HEK293 (cell line): ENCODE results near the gene HOXD11.

Source experiments
- BCL11A ChIP-seq: fragments of 450-650 bp; formaldehyde crosslinking; IDR thresholded peaks from 2 replicates; pipeline ENCODE4 v1.5.1; 2016; ENCODE audit warnings: low read depth, missing biosample characterization, missing genetic modification characterization
- HOXC10 ChIP-seq: sonication (generic); formaldehyde crosslinking; IDR thresholded peaks from 2 replicates; pipeline ENCODE4 v1.8.1; 2023; ENCODE audit warnings: mild to moderate bottlenecking, missing genetic modification reagents
- IKZF3 ChIP-seq: fragments of 450-650 bp; IDR thresholded peaks from 2 replicates; pipeline ENCODE4 v1.5.0; 2018; ENCODE audit warnings: missing biosample characterization, mild to moderate bottlenecking, missing genetic modification characterization, moderate library complexity
- KLF1 ChIP-seq: fragments of 450-650 bp; formaldehyde crosslinking; IDR thresholded peaks from 2 replicates; pipeline ENCODE4 v1.5.1; 2016; ENCODE audit warnings: missing biosample characterization, missing genetic modification characterization
- KLF7 ChIP-seq: fragments of 450-650 bp; formaldehyde crosslinking; IDR thresholded peaks from 2 replicates; pipeline ENCODE4 v1.5.1; 2016; ENCODE audit warnings: missing biosample characterization, missing genetic modification characterization, borderline replicate concordance
- PRDM4 ChIP-seq: fragments of 450-650 bp; formaldehyde crosslinking; IDR thresholded peaks from 2 replicates; pipeline ENCODE4 v1.5.1; 2017; ENCODE audit warnings: missing biosample characterization, missing genetic modification characterization
- REPIN1 ChIP-seq: fragments of 450-650 bp; formaldehyde crosslinking; IDR thresholded peaks from 2 replicates; pipeline ENCODE4 v1.5.1; 2017; ENCODE audit warnings: missing biosample characterization, missing genetic modification characterization, low read depth
- SALL2 ChIP-seq: fragments of 450-650 bp; formaldehyde crosslinking; IDR thresholded peaks from 2 replicates; pipeline ENCODE4 v1.5.0; 2017; ENCODE audit warnings: missing biosample characterization, mild to moderate bottlenecking, missing genetic modification characterization, borderline replicate concordance
- SCRT1 ChIP-seq: fragments of 450-650 bp; formaldehyde crosslinking; IDR thresholded peaks from 2 replicates; pipeline ENCODE4 v1.5.1; 2016; ENCODE audit warnings: missing biosample characterization, missing genetic modification characterization, borderline replicate concordance
- TRIM28 ChIP-seq: IDR thresholded peaks from 2 replicates; pipeline ENCODE4 v1.6.1; 2011; ENCODE audit warnings: low read length, control low read depth, borderline replicate concordance
- ZBTB48 ChIP-seq: fragments of 450-650 bp; formaldehyde crosslinking; IDR thresholded peaks from 2 replicates; pipeline ENCODE4 v1.5.1; 2016; ENCODE audit warnings: missing biosample characterization, missing genetic modification characterization
- ZNF133 ChIP-seq: fragments of 450-650 bp; formaldehyde crosslinking; IDR thresholded peaks from 2 replicates; pipeline ENCODE4 v1.5.1; 2016; ENCODE audit warnings: missing biosample characterization, missing genetic modification characterization
- ZNF138 ChIP-seq: fragments of 450-650 bp; formaldehyde crosslinking; IDR thresholded peaks from 2 replicates; pipeline ENCODE4 v1.5.1; 2016; ENCODE audit warnings: missing biosample characterization, missing genetic modification characterization, borderline replicate concordance
- ZNF175 ChIP-seq: fragments of 450-650 bp; formaldehyde crosslinking; IDR thresholded peaks from 2 replicates; pipeline ENCODE4 v1.5.1; 2016; ENCODE audit warnings: missing biosample characterization, missing genetic modification characterization
- ZNF2 ChIP-seq: fragments of 450-650 bp; formaldehyde crosslinking; IDR thresholded peaks from 2 replicates; pipeline ENCODE4 v1.5.1; 2016; ENCODE audit warnings: missing biosample characterization, missing genetic modification characterization
- ZNF211 ChIP-seq: fragments of 450-650 bp; formaldehyde crosslinking; IDR thresholded peaks from 2 replicates; pipeline ENCODE4 v1.5.1; 2016; ENCODE audit warnings: low read depth, missing biosample characterization, missing genetic modification characterization
- ZNF221 ChIP-seq: fragments of 450-650 bp; formaldehyde crosslinking; IDR thresholded peaks from 2 replicates; pipeline ENCODE4 v1.5.1; 2017; ENCODE audit warnings: missing biosample characterization, missing genetic modification characterization, borderline replicate concordance
- ZNF335 ChIP-seq: fragments of 450-650 bp; formaldehyde crosslinking; conservative IDR thresholded peaks from 2 replicates; pipeline ENCODE4 v1.5.1; 2016; ENCODE audit warnings: missing biosample characterization, missing genetic modification characterization
- ZNF350 ChIP-seq: fragments of 450-650 bp; formaldehyde crosslinking; IDR thresholded peaks from 2 replicates; pipeline ENCODE4 v1.5.0; 2017; ENCODE audit warnings: missing biosample characterization, mild to moderate bottlenecking, missing genetic modification characterization
- ZNF366 ChIP-seq: fragments of 450-650 bp; formaldehyde crosslinking; conservative IDR thresholded peaks from 2 replicates; pipeline ENCODE4 v1.5.1; 2016; ENCODE audit warnings: missing biosample characterization, missing genetic modification characterization
- ZNF423 ChIP-seq: fragments of 450-650 bp; formaldehyde crosslinking; IDR thresholded peaks from 2 replicates; pipeline ENCODE4 v1.5.1; 2016; ENCODE audit warnings: missing biosample characterization, missing genetic modification characterization
- ZNF433 ChIP-seq: fragments of 450-650 bp; formaldehyde crosslinking; IDR thresholded peaks from 2 replicates; pipeline ENCODE4 v1.5.1; 2016; ENCODE audit warnings: missing biosample characterization, missing genetic modification characterization, low read depth
- ZNF488 ChIP-seq: fragments of 450-650 bp; formaldehyde crosslinking; IDR thresholded peaks from 2 replicates; pipeline ENCODE4 v1.5.1; 2016; ENCODE audit warnings: missing biosample characterization, missing genetic modification characterization
- ZNF510 ChIP-seq: fragments of 450-650 bp; formaldehyde crosslinking; IDR thresholded peaks from 2 replicates; pipeline ENCODE4 v1.5.1; 2018; ENCODE audit warnings: mild to moderate bottlenecking, missing genetic modification characterization, missing biosample characterization; ENCODE audit not compliant: insufficient replicate concordance
- ZNF529 ChIP-seq: fragments of 450-650 bp; formaldehyde crosslinking; IDR thresholded peaks from 2 replicates; pipeline ENCODE4 v1.5.1; 2017; ENCODE audit warnings: missing genetic modification characterization, missing biosample characterization; ENCODE audit not compliant: insufficient replicate concordance
- ZNF530 ChIP-seq: fragments of 450-650 bp; formaldehyde crosslinking; IDR thresholded peaks from 2 replicates; pipeline ENCODE4 v1.5.1; 2016; ENCODE audit warnings: low read depth, missing biosample characterization, missing genetic modification characterization
- ZNF555 ChIP-seq: fragments of 450-650 bp; formaldehyde crosslinking; conservative IDR thresholded peaks from 2 replicates; pipeline ENCODE4 v1.5.1; 2017; ENCODE audit warnings: missing biosample characterization, mild to moderate bottlenecking, missing genetic modification characterization, inconsistent platforms
- ZNF658 ChIP-seq: fragments of 450-650 bp; formaldehyde crosslinking; IDR thresholded peaks from 2 replicates; pipeline ENCODE4; 2016; ENCODE audit warnings: missing biosample characterization, missing genetic modification characterization
- ZNF670 ChIP-seq: fragments of 450-650 bp; formaldehyde crosslinking; IDR thresholded peaks from 2 replicates; pipeline ENCODE4 v1.5.1; 2016; ENCODE audit warnings: missing biosample characterization, missing genetic modification characterization, low read depth
- ZNF768 ChIP-seq: fragments of 450-650 bp; formaldehyde crosslinking; IDR thresholded peaks from 2 replicates; pipeline ENCODE4 v1.5.1; 2018; ENCODE audit warnings: missing biosample characterization, mild to moderate bottlenecking, missing genetic modification characterization
- ZNF843 ChIP-seq: fragments of 450-650 bp; formaldehyde crosslinking; IDR thresholded peaks from 2 replicates; pipeline ENCODE4 v1.5.1; 2016; ENCODE audit warnings: missing biosample characterization, missing genetic modification characterization
- ZSCAN23 ChIP-seq: fragments of 450-650 bp; formaldehyde crosslinking; IDR thresholded peaks from 2 replicates; pipeline ENCODE4 v1.5.1; 2016; ENCODE audit warnings: missing biosample characterization, missing genetic modification characterization
- ZSCAN30 ChIP-seq: fragments of 450-650 bp; IDR thresholded peaks from 2 replicates; pipeline ENCODE4 v1.5.1; 2018; ENCODE audit warnings: missing biosample characterization, mild to moderate bottlenecking, missing genetic modification characterization, moderate library complexity
- TF ChIP-seq, protein P1 (sequence below): fragments of 450-650 bp; formaldehyde crosslinking; IDR thresholded peaks from 2 replicates; pipeline ENCODE4; 2016; ENCODE audit warnings: missing biosample characterization, missing genetic modification characterization
- TF ChIP-seq, protein P2 (sequence below): fragments of 450-650 bp; formaldehyde crosslinking; IDR thresholded peaks from 2 replicates; pipeline ENCODE4 v1.5.1; 2016; ENCODE audit warnings: missing biosample characterization, missing genetic modification characterization

The HOXD11 gene

GRCh38 chr2:176105078-176105729, 1.9 kb upstream of the HOXD11 start (continued):
- TF ChIP-seq, protein P1, sequence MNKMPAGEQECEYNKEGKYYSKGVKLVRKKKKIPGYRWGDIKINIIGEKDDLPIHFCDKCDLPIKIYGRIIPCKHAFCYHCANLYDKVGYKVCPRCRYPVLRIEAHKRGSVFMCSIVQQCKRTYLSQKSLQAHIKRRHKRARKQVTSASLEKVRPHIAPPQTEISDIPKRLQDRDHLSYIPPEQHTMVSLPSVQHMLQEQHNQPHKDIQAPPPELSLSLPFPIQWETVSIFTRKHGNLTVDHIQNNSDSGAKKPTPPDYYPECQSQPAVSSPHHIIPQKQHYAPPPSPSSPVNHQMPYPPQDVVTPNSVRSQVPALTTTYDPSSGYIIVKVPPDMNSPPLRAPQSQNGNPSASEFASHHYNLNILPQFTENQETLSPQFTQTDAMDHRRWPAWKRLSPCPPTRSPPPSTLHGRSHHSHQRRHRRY (tag by site-specific recombination), result no peak
- TF ChIP-seq ZNF529, result no peak
- TF ChIP-seq ZNF133 (tag by site-specific recombination), result no peak
- TF ChIP-seq ZNF670 (tag by site-specific recombination), result no peak
- no peak for TF ChIP-seq ZNF530
- TF ChIP-seq ZNF138 (tag by site-specific recombination), result no peak
- TF ChIP-seq, protein P2, sequence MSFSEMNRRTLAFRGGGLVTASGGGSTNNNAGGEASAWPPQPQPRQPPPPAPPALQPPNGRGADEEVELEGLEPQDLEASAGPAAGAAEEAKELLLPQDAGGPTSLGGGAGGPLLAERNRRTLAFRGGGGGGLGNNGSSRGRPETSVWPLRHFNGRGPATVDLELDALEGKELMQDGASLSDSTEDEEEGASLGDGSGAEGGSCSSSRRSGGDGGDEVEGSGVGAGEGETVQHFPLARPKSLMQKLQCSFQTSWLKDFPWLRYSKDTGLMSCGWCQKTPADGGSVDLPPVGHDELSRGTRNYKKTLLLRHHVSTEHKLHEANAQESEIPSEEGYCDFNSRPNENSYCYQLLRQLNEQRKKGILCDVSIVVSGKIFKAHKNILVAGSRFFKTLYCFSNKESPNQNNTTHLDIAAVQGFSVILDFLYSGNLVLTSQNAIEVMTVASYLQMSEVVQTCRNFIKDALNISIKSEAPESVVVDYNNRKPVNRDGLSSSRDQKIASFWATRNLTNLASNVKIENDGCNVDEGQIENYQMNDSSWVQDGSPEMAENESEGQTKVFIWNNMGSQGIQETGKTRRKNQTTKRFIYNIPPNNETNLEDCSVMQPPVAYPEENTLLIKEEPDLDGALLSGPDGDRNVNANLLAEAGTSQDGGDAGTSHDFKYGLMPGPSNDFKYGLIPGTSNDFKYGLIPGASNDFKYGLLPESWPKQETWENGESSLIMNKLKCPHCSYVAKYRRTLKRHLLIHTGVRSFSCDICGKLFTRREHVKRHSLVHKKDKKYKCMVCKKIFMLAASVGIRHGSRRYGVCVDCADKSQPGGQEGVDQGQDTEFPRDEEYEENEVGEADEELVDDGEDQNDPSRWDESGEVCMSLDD, result peak; percentile 77
- no peak for TF ChIP-seq ZNF555 (tag by site-specific recombination)
- peak; percentile 56; the same call in 1 of the 2 replicates for TF ChIP-seq TRIM28
- no peak for TF ChIP-seq ZSCAN23 (tag by site-specific recombination)
- peak; percentile 49 for TF ChIP-seq ZNF843 (tag by site-specific recombination)
- peak; percentile 86 for TF ChIP-seq IKZF3 (tag by site-specific recombination)
- TF ChIP-seq ZNF221 (tag by site-specific recombination), result no peak; the same call in 1 of the 2 replicates
- TF ChIP-seq ZNF175 (tag by site-specific recombination), result no peak
- TF ChIP-seq ZNF510 (tag by site-specific recombination), result no peak
- no peak for TF ChIP-seq REPIN1 (tag by site-specific recombination)
- TF ChIP-seq PRDM4 (tag by site-specific recombination), result no peak
- no peak for TF ChIP-seq ZNF488 (tag by site-specific recombination)
- TF ChIP-seq ZNF658 (tag by site-specific recombination), result no peak
- peak; percentile 10; the same call in 1 of the 2 replicates for TF ChIP-seq ZBTB48 (tag by site-specific recombination)
- TF ChIP-seq ZNF2 (tag by site-specific recombination), result peak; percentile 18; the same call in 1 of the 2 replicates
- TF ChIP-seq SALL2 (tag by site-specific recombination), result no peak
- no peak for TF ChIP-seq ZNF433 (tag by site-specific recombination)
- TF ChIP-seq ZNF366 (tag by site-specific recombination), result peak; percentile 87
- peak; percentile 67 for TF ChIP-seq KLF1 (tag by site-specific recombination)
- TF ChIP-seq ZNF211, result no peak
- TF ChIP-seq SCRT1, result no peak
- 0 out of 2 replicates have a peak, but pooled peaks have one; percentile 50 for TF ChIP-seq BCL11A (tag by site-specific recombination)
- no peak for TF ChIP-seq ZNF350 (tag by site-specific recombination)
- peak; percentile 67; the same call in 1 of the 2 replicates for TF ChIP-seq KLF7 (tag by site-specific recombination)
- TF ChIP-seq ZSCAN30 (tag by site-specific recombination), result 0 out of 2 replicates have a peak, but pooled peaks have one; percentile 23
- no peak for TF ChIP-seq ZNF768 (tag by site-specific recombination)
- no peak for TF ChIP-seq ZNF423 (tag by site-specific recombination)
- TF ChIP-seq ZNF335, result peak; percentile 18
- no peak for TF ChIP-seq HOXC10 (CRISPR knock-in tag)
